Suppressor macrophage treated with lipopolysaccharide for 4 hours (primary cell): ENCODE data around the gene GPR101.

ENCODE experiments used
- DNase-seq: peaks from one replicate; pipeline ENCODE4 v3.0.0-alpha.2; 2020

Gene GPR101

GRCh38 chrX:137033774-137034507, at the start of gene GPR101:
GPR101 (minus strand) TSS chrX:137033995; CDS start chrX:137031674, 2,321 bp downstream.
- DNase-seq: no peak

GRCh38 chrX:137081239-137081638, 47.4 kb upstream of the GPR101 start:
- DNase-seq: no peak

- no peak for DNase-seq
Measured at GRCh38 chrX:137072396-137072795, 38.6 kb upstream of the GPR101 start.

- no peak for DNase-seq
Measured at GRCh38 chrX:137071596-137071995, 37.8 kb upstream of the GPR101 start.

GRCh38 chrX:137067147-137067546, 33.4 kb upstream of the GPR101 start:
- no peak for DNase-seq

- no peak for DNase-seq
Measured at GRCh38 chrX:137062915-137063617, 29.3 kb upstream of the GPR101 start.

GRCh38 chrX:137058339-137059127, 24.7 kb upstream of the GPR101 start:
- no peak for DNase-seq

- no peak for DNase-seq
Measured at GRCh38 chrX:137052643-137053235, 18.9 kb upstream of the GPR101 start.

- peak; percentile 48 for DNase-seq
Measured at GRCh38 chrX:137051978-137052642, 18.3 kb upstream of the GPR101 start.

- no peak for DNase-seq
Measured at GRCh38 chrX:137044893-137045292, 11.1 kb upstream of the GPR101 start.

- no peak for DNase-seq
Measured at GRCh38 chrX:137043736-137044135, 9.9 kb upstream of the GPR101 start.

GRCh38 chrX:137041329-137041728, 7.5 kb upstream of the GPR101 start:
- DNase-seq: no peak

- DNase-seq: no peak
Measured at GRCh38 chrX:137040113-137040794, 6.5 kb upstream of the GPR101 start.

- DNase-seq: no peak
Measured at GRCh38 chrX:137034508-137034872, 695 bp upstream of the GPR101 start.

GRCh38 chrX:137032841-137033773, 688 bp downstream of the GPR101 start:
- DNase-seq: no peak

GRCh38 chrX:137032341-137032694, 1.5 kb downstream of the GPR101 start:
- no peak for DNase-seq

- DNase-seq: peak; percentile 19
Measured at GRCh38 chrX:137031517-137032340, 2.1 kb downstream of the GPR101 start.

- no peak for DNase-seq
Measured at GRCh38 chrX:137031039-137031438, 2.8 kb downstream of the GPR101 start.

GRCh38 chrX:137028699-137029098, 5.1 kb downstream of the GPR101 start:
- DNase-seq: no peak

GRCh38 chrX:137025930-137026329, 7.9 kb downstream of the GPR101 start:
- no peak for DNase-seq
